NCI-H345 (cell line): ENCODE results near the gene ZNF664.

Experiments
- DNase-seq: peaks from one replicate; lab custom pipeline; 2025; lab: John Stamatoyannopoulos, UW

Gene ZNF664

DNA sequence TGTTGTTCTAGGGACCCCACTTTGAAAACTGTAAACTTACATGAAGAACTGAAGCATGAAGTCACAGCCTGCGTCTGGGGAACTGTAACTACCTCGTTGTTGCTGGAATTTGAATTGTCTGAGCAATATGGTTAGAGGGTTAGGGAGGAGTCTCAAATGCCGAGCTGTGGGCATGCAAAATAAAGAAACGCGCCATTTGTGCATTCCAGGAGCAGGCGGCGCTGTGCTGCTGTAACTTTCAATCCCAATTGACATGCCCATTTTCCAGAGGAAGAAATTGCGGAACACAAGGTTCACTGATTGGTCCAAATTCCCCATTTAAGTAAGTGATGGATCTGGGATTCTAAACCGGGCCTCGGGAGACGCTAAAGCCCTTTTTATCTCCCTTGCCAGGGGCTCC, 61.3 kb downstream of the ZNF664 start:
- no peak for DNase-seq

DNA sequence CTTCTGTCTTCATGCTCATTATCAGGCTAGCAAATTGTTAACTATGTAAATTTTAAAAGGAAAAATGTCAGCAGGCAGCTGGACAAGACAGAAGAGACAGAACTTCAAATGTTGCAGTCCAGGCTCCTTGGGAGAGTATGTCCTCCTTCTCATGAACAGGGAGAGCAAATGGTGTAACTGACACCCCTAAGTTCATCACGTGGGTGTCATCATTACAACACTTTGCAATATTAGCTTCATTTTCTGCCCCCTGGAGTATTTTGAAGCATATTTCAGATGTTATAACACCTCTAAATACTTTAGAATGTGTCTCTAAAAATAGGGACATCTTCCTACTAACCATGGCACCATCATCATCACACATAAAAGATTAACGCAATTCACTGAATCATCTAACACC, 62.1 kb downstream of the ZNF664 start:
- no peak for DNase-seq

DNA sequence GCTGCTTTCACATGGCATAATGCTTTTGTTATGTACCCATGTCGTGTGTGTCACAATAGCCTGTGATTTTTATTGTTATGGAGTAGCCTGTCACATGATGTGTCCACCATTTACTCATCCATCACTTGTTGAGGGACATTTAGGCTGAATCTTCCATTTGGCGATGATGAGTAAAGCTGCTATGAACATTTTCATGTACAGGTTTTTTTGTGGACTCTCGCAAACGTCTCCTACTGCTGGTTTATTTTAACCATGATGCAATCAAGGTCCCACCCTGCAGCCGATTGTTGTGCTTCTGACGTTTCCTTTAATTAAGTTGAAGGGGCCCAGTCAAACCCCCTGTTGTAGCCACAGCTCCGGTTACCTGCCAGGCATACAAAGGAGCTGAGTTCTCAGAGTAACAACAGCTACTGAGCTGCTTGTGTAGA, 63.2 kb downstream of the ZNF664 start:
- DNase-seq = no peak

DNA sequence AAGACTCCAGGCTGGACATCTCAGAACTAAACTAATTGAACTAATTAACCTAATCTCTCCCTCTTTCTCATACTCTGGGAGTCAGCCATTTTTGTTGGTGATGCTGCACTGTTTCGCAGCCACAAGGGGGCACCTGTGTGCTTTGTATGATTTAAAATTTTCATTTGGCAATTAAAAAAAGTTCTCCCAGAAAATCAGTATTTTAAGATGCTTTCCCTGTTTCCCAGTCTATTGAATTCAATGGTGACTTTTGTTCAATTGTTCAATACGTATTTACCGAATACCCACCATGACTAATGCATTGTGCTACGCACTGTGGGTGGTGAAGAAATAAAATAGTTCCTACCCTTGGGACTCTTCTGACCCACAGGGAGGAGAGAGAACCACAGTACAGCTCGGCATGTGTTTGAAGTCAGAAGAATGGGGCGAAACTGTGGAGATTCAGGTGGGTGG, 63.7 kb downstream of the ZNF664 start:
- DNase-seq = peak; percentile 26

DNA sequence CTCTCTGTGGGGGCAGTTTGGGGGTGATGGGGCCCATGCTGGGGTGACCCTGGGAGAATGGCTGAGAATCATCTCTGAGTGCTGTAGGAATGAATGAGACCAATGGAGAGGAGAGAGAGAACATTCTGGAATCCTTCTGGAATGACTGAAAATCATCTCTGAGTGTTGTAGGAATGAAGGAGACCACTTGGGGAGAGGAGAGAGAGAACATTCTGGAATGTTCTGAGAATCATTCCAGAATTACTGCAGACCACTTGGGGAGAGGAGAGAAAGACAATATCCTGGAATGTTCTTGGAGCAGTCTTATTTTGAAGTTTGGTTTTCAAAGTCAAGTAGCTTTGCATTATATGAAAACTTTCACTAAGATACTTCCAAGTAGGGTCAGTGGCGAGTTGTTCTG, 64.3 kb downstream of the ZNF664 start:
- DNase-seq = no peak

DNA sequence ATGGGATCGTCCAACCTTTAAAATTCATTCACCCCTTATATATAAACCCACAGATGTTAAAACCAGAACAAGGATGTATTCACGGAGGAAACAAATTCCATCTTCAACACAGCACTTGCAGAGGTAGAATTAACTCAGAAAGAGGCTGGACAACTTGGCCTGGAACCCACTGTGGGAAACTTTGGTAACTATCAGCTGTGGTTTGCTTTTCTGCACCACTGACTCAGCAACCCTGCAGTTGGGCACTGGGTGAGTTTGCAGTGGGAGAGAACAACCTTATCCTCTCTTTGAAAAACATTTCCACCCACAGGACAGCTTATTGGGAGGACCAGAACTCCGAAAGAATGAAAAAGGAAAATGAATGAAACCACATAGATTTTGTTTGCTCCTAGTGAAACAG, 66.3 kb downstream of the ZNF664 start:
- no peak for DNase-seq

DNA sequence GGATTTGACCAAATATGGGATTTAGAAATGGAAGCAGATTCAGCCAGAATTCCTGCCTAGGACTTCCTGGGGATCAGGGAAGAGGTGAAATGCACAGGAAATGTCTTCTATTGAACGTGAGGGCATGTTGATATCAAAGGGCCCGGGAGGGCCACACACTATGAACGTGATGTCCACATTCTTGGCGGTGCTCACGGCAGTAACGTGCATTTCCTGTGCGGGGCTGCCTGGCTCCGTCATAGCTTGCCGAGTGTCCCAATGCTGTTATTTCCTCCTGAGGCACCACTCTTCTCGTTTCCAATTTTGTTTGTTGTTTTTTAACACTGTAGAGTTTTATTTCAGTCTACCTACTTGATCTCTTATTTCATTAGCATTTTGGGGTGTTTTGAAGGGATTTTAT, 67.3 kb downstream of the ZNF664 start:
- no peak for DNase-seq

DNA sequence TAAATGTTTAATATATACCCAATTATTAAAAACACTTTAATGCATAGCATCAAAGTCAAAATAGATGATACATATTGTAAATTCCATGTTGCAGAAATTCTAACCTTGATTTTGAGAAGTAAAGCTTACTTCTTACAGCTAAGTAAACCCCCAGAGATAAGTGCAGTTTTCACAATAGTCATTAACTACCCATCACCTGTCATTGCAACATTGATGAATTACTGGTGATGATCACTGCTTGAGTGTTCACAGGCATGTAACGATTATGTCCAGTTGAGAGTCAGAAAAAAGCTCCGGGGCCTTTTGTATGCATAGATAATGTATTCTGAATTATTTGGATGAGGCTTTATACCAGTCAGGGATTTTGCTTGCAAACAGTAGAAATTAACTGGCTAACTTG, 67.7 kb downstream of the ZNF664 start:
- DNase-seq = no peak

DNA sequence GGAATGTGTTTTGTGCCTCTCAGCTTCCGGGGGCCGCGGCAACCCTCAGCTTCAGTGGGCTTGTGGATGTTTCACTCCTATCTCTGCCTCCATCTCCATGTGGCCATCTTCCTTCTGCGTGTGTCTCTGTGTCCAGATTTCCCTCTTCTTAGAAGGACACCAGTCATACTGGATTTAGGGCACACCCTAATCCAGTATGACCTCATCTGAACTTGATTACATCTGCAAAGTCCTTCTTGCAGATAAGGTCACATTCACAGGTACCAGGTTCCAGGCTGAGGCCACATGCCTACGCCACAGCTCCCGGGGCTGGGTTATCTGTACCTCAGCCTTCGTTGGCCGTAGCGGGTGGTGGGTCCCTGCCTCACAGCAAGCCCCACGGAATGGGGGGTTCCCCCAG, 68.9 kb downstream of the ZNF664 start:
- no peak for DNase-seq

DNA sequence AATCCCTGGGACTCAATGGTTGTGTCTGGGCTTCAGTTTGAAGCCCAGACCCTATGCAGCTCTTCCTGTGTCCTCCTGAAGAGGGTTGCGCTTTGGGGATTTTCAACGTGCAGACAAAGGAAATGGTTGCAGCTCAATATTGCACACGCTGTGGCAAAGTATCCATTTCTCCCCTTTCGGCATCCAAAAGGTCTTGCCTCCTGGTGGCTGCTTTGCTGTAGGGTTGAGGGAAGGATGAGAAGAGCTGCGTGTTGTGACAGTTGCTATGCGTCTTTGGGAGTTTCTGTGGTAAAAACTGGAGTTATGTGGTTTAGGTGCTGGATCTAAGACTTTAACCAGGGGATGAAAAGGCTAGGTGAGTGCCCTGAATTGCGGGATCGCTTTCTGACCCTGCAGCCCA, 71.0 kb downstream of the ZNF664 start:
- DNase-seq = no peak

DNA sequence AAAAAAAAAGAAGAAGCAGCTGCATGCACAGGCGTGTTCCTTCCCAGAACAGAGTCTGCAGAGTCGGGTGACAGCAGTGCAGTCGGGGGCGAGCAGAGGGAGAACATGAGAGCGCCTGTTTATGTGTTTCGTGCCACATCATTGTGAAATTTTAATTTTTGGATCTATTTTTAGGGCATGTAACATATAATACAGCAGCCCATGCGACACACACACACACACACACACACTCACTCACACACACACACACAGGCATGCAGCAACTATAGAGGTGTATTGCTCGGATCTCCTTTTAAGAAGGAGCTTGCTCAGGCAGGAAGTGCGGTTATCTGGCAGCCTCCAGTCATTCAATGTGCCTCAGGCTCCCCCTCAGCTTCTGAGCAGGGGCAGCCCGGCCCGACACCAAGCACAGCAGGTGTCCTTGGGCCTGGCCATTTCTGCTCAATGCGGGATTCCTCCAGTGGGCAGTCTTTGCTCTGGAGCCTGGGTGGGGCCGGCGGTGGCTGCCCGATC, 71.8 kb downstream of the ZNF664 start:
- DNase-seq = no peak

DNA sequence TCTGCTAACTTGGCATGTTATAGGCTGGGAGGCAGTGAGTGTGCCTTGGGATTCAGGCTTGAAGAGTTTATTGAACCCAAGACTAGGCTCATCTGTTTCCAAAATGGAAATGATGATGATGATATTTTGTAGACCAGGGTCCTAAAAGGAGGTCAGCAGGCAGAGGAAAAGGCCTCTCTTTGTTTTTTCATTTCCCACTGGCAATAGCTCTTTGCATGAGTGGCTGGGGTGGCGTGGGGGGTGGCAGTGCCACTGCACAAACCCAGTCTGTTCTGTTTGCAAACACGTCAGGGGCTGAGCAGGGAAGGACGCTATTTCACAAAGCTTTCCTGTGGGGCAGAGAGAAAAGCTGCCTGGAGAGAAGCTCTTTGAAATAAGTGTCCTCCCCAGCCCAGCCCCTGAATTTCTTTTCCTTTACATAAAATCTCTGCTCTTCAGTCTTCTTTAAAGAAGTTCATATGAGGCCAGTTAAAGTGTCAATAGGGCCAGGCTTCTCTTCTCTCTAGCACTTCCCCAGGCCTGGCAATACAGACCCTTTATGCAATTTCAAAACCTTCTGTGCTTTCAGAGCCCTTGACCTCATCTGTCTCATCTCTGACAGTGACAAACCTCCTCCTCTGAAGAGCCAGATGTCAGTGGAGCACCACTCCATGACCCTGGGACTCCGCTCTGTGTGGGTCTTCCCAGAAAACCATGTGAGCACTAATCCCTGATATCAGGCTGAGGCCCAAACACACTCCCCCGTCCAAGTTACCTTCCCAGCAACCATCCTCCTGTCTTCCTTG, 72.8 kb downstream of the ZNF664 start:
- DNase-seq = no peak

DNA sequence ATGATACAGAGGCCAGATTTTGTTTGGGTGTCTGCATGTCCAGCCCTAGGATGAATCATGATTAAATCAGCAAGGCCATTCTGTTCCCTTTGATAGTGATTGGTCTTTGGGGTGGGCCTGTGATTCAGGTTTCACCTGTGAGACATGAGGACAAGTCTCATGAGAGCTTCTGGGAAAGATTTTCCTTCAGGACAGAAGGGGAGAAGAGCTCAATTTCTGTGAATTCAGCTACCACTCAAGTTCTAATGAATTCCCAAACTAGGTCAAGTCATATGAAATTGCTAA, 73.4 kb downstream of the ZNF664 start:
- no peak for DNase-seq

DNA sequence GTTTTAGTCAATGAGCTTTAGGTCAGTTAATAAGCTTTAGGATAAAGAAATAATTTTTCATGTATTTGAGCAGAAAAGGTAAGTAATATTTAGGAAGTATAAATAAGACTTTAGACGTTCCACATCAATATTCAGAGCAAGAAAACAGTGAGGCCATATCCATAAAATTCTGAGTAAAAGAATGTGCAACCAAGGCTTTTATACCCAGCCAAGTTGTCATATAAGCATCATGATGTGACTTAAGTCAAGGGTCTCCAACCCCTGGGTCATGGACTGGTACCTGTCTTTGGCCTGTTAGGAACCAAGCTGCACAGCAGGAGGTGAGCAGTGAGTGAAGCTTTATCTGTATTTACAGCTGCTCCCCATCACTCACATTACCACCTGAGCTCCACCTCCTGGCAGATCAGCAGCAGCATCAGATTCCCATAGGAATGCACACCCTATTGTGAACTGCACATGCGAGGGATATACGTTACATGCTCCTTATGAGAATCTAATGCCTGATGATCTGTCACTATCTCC, 74.1 kb downstream of the ZNF664 start:
- no peak for DNase-seq

DNA sequence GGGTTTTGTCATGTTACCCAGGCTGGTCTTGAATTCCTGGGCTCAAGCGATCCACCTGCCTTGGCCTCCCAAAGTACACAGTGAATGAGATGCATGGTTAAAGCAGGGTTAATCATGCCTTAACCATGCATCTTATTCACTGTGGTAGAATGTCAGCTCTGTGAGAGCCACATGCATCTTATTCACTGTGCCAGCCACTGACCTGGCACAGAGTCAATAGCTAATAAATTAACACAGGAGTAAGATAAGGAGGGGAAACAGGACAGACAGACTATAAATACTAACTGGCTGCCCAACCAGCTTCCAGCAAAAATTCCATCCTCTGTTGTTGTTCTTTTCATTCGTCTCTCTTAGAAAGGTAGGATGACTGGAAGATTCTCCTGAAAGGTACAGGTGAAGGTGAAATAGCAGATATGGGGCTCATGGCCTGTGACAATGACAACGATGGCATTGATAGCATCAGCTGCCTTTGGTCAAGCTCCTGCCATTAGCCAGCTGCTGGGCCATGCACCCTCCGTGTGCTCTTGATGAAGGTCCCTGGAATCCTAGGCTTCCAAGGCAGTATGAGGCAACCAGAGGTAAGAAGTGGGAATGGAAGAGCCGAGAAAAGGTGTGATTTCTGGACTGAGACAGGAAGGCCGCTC, 76.6 kb downstream of the ZNF664 start:
- DNase-seq = no peak

DNA sequence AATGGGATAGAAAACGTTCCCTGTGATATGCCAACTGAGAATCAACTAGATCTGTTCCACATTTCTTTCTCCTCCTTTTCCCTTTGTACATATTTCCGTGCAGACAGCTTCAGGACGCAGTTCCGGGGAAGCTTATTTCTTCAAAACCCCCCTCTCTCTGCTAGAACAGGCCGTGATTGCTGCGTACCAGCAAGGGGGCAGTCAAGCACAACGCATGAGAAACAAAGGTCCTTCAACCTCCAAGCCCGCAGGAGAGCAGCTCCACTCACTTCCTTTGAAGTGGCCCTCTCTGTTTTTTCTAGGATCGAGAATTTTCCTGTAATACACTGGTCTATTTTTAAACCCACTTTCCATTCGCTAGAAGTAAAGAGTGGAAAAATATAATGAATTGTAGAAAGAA, 80.8 kb downstream of the ZNF664 start:
- DNase-seq = peak; percentile 60

DNA sequence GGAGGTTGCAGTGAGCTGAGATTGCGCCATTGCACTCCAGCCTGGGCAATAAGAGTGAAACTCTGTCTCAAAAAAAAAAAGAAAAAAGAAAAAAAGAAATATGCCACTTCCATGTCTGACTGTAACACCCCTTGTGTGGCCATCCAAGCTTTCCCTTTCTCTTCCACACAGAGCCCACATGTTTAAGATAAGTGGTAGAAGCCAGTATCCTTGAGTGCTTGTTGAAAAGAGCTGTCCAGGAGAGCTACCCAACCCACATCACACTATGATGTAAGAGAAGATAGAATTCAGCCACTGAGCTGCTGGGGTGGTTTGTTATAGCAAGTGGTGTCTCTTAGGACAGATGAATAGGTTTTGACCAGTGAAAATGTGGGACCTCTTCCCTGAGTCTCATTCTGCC, 82.1 kb downstream of the ZNF664 start:
- no peak for DNase-seq

DNA sequence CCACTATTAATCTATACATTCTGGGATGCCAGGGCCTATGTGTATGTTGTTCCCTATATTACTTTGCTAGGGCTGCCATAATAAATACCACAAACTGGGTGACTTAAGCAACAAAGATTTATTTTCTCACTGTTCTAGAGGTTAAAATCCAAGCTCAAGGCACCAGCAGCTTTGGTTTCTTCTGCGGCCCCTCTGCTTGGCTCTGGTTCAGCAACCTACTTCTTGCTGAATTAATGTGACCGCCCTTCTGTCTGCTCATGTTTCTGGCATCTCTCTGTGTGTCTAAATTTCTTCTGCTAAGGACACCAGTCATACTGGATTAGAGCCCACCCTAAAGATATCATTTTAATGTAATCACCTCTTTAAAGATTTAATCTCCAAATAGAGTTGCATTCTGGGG, 84.7 kb downstream of the ZNF664 start:
- DNase-seq = no peak

DNA sequence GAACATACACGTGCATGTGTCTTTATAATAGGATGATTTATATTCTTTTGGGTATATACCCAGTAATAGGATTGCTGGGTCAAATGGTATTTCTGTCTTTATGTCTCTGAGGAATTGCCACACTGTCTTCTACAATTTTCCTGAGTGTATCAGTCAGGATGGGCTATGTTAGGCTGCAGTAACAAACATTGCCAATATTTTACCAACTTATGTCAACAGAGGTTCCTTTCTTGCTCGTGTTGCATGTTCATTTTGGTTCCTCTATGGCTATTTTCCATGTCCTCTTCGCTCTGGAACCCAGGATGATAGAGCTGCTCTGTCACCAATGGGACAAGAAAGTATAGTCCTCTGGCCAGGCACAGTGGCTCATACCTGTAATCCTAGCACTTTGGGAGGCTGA, 86.7 kb downstream of the ZNF664 start:
- DNase-seq = no peak
